Islet precursor cell (in vitro differentiated cells): ENCODE results near the gene IL23R.
A peak's percentile ranks its signal among the peaks of the same experiment; 100 is the strongest.

Experiments used
- DNase-seq: peaks from one replicate; pipeline ENCODE4 v3.0.0-alpha.2; 2018

IL23R gene

DNA sequence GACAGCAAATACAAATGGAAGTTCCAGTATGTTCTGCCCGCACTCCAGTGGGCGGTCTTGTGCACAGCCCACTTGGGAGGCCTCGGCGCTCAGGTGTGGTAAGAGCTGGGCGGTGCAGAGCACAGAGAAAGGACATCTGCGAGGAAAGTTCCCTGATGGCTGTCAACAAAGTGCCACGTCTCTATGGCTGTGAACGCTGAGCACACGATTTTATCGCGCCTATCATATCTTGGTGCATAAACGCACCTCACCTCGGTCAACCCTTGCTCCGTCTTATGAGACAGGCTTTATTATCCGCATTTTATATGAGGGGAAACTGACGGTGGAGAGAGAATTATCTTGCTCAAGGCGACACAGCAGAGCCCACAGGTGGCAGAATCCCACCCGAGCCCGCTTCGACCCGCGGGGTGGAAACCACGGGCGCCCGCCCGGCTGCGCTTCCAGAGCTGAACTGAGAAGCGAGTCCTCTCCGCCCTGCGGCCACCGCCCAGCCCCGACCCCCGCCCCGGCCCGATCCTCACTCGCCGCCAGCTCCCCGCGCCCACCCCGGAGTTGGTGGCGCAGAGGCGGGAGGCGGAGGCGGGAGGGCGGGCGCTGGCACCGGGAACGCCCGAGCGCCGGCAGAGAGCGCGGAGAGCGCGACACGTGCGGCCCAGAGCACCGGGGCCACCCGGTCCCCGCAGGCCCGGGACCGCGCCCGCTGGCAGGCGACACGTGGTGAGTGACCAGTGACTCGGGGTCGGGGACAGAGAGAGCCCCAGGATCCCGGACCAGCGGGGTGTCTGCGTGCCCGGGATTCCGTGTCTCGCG lies 141.2 kb downstream of the IL23R start, which contains the start of gene IL12RB2:
TSS of gene IL12RB2 (plus strand) at position 623 of the 810 bp plus-strand sequence. CDS start 12,496 bp downstream, outside the sequence.
- DNase-seq: peak; percentile 61

GRCh38 chr1:67308136-67308535 lies 141.9 kb downstream of the IL23R start:
- DNase-seq: no peak
